OCI-LY7 (cell line): Measurements from ENCODE around the gene ZMYND8.

Experiments
- CTCF ChIP-seq: fragments of 200-600 bp; sonication (generic); conservative IDR thresholded peaks from 2 replicates; pipeline ENCODE4 v1.5.1; 2014; ENCODE audit warnings: mild to moderate bottlenecking, antibody characterized with exemption, low read length, moderate library complexity, mixed read lengths
- EZH2phosphoT487 ChIP-seq: fragments of 200-600 bp; sonication (generic); IDR thresholded peaks from 2 replicates; pipeline ENCODE4 v1.6.1; 2018; ENCODE audit warnings: low read depth, borderline replicate concordance, mild to moderate bottlenecking, mixed run types, antibody characterized with exemption, low read length, moderate library complexity, mixed read lengths

DNA sequence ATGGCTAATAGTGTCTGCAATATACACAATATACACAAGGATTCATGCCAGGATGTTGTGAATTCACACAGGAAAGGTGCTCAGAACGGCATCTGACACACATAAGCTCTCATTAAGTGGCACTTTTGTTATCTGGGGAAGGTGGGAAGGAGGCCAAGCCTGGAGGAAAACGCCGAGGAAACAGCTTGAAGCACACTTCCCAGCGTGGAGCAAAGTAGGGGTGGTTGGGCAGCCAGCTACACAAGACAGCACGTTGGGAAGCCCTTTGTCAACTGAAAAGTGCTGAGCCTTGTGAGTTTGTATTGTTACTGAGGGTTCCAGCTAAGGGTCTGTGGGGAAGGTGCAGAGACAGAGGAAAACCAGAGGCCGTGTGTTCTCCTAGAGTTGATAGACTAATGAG, 181.0 kb downstream of the ZMYND8 start:
- no peak for TF ChIP-seq CTCF
- no peak for TF ChIP-seq EZH2phosphoT487
